H1 (cell line): ENCODE measurements around the gene MYPN. TPM values are rescaled to one million over a fixed set of nuclear protein-coding genes. Genes with fewer than 3 reads are reported as not detected.

Source experiments
- CTCF ChIA-PET: fragments of 300-600 bp; sonication (Branson Sonifier 250); formaldehyde crosslinking; loops from one replicate; lab custom pipeline; 2021; ENCODE audit not compliant: partially characterized antibody; lab: Charles Lee
- POLR2A ChIA-PET: fragments of 300-600 bp; sonication (Branson Sonifier 250); formaldehyde crosslinking; loops from one replicate; lab custom pipeline; 2021; ENCODE audit warnings: inconsistent platforms; ENCODE audit not compliant: partially characterized antibody; lab: Charles Lee
- DNase-seq, 2 experiments: peaks; one replicate each; pipeline versions ENCODE4 v3.0.0 to v3.0.0-alpha.2; 2010 to 2022; ENCODE audit warnings: low spot score in 2 of 2, low read depth in 1 of 2, mixed read lengths in 1 of 2
- FAIRE-seq: peaks from 2 replicates; lab custom pipeline; 2011; peaks lifted over from hg19 to GRCh38; lab: Jason Lieb, UNC
- H2AFZ ChIP-seq: 2 replicates; pipeline ENCODE4 v1.8.1; 2012; ENCODE audit warnings: low read length, inconsistent platforms
- H2AK5ac ChIP-seq: 2 replicates; pipeline ENCODE4 v1.6.1; 2013; ENCODE audit warnings: low read depth, low read length
- H2BK120ac ChIP-seq: replicated peaks from 2 replicates; pipeline ENCODE3; 2013; ENCODE audit warnings: low read depth, low read length, inconsistent platforms
- H2BK12ac ChIP-seq: 2 replicates; pipeline ENCODE4 v1.6.1; 2013; ENCODE audit warnings: low read depth, low read length
- H2BK15ac ChIP-seq: 2 replicates; pipeline ENCODE4 v1.6.1; 2013; ENCODE audit warnings: low read length
- H2BK20ac ChIP-seq: 2 replicates; pipeline ENCODE4 v1.6.1; 2013; ENCODE audit warnings: low read length
- H2BK5ac ChIP-seq: 2 replicates; pipeline ENCODE4 v1.6.1; 2013; ENCODE audit warnings: low read depth, low read length
- H3K14ac ChIP-seq: 2 replicates; pipeline ENCODE4 v1.6.1; 2013; ENCODE audit warnings: inconsistent platforms; ENCODE audit not compliant: insufficient read length
- H3K18ac ChIP-seq: 2 replicates; pipeline ENCODE4 v1.6.1; 2013; ENCODE audit warnings: low read length; ENCODE audit errors: extremely low read depth
- H3K23ac ChIP-seq: 2 replicates; pipeline ENCODE4 v1.6.1; 2013; ENCODE audit warnings: inconsistent platforms; ENCODE audit not compliant: insufficient read length
- H3K23me2 ChIP-seq: 2 replicates; pipeline ENCODE4 v1.6.1; 2013; ENCODE audit warnings: low read depth, low read length
- H3K27ac ChIP-seq: 2 replicates; pipeline ENCODE4 v1.6.1; 2011; ENCODE audit warnings: low read depth, low read length, inconsistent platforms
- H3K27me3 ChIP-seq, 4 experiments: replicated peaks in 1 of 4; 1 replicate in 1 of 4; 2 replicates in 3 of 4; pipeline versions ENCODE4 v1.6.1 to v1.8.1; 2011 to 2013; ENCODE audit warnings: low read length in 3 of 4, mild to moderate bottlenecking in 3 of 4, inconsistent platforms in 2 of 4, mixed read lengths in 2 of 4, moderate library complexity in 1 of 4; ENCODE audit not compliant: control insufficient read depth in 3 of 4, insufficient read depth in 3 of 4; ENCODE audit errors: extremely low read depth in 1 of 4
- H3K36me3 ChIP-seq, 4 experiments: 2 replicates each; pipeline versions ENCODE4 v1.6.1 to v1.8.1; 2011 to 2013; ENCODE audit warnings: mild to moderate bottlenecking in 4 of 4, low read length in 3 of 4, moderate library complexity in 2 of 4, control low read depth in 1 of 4, inconsistent platforms in 1 of 4; ENCODE audit not compliant: insufficient read depth in 4 of 4, control insufficient read depth in 2 of 4
- H3K4ac ChIP-seq: replicated peaks from 2 replicates; pipeline ENCODE3; 2013; ENCODE audit warnings: low read length, low read depth, mixed read lengths, inconsistent platforms; ENCODE audit not compliant: insufficient read length
- H3K4me1 ChIP-seq, 4 experiments: replicated peaks in 1 of 4; 1 replicate in 1 of 4; 2 replicates in 3 of 4; pipeline versions ENCODE4 v1.6.1 to v1.8.1; 2011 to 2013; ENCODE audit warnings: low read length in 3 of 4, inconsistent platforms in 2 of 4, mixed read lengths in 1 of 4; ENCODE audit not compliant: insufficient read depth in 4 of 4, control insufficient read depth in 3 of 4
- H3K4me2 ChIP-seq, 2 experiments: 2 replicates each; pipeline versions ENCODE4 v1.6.1 to v1.8.1; 2011 to 2013; ENCODE audit warnings: low read depth in 2 of 2, low read length in 2 of 2, control low read depth in 1 of 2, inconsistent platforms in 1 of 2, mild to moderate bottlenecking in 1 of 2; ENCODE audit not compliant: insufficient read depth in 1 of 2
- H3K4me3 ChIP-seq, 4 experiments: fragments of 200-600, 300-600 bp in 1 of 4; sonication (generic), shearing (Covaris generic), sonication (Bioruptor Twin) in 1 of 4; 2 replicates each; pipeline versions ENCODE4 v1.5.1 to v1.8.1; 2011 to 2016; ENCODE audit warnings: low read length in 4 of 4, low read depth in 3 of 4, control low read depth in 2 of 4, inconsistent platforms in 2 of 4, mild to moderate bottlenecking in 2 of 4, mixed read lengths in 1 of 4, moderate library complexity in 1 of 4; ENCODE audit not compliant: insufficient read depth in 2 of 4; ENCODE audit errors: extremely low read depth in 1 of 4
- H3K56ac ChIP-seq: replicated peaks from 2 replicates; pipeline ENCODE3; 2013; ENCODE audit warnings: low read depth, mild to moderate bottlenecking, mixed read lengths, low read length, inconsistent platforms; ENCODE audit not compliant: insufficient read length
- H3K79me1 ChIP-seq: 2 replicates; pipeline ENCODE4 v1.6.1; 2013; ENCODE audit warnings: low read depth, low read length, control low read depth
- H3K79me2 ChIP-seq, 2 experiments: 2 replicates each; pipeline versions ENCODE4 v1.6.1 to v1.8.1; 2012 to 2013; ENCODE audit warnings: low read length in 2 of 2, mild to moderate bottlenecking in 2 of 2, inconsistent platforms in 1 of 2; ENCODE audit not compliant: insufficient read depth in 2 of 2, control insufficient read depth in 1 of 2
- H3K9ac ChIP-seq, 4 experiments: replicated peaks in 1 of 4; 1 replicate in 1 of 4; 2 replicates in 3 of 4; pipeline versions ENCODE4 v1.6.1 to v1.8.1; 2011 to 2013; ENCODE audit warnings: low read depth in 3 of 4, low read length in 3 of 4, control low read depth in 2 of 4, mild to moderate bottlenecking in 2 of 4, moderate library complexity in 2 of 4, inconsistent platforms in 1 of 4; ENCODE audit errors: extremely low read depth in 1 of 4
- H3K9me3 ChIP-seq, 2 experiments: 2 replicates each; pipeline versions ENCODE4 v1.6.1 to v1.8.1; 2012 to 2013; ENCODE audit warnings: mild to moderate bottlenecking in 2 of 2, moderate library complexity in 2 of 2, control low read depth in 1 of 2, inconsistent platforms in 1 of 2, low read depth in 1 of 2, low read length in 1 of 2, mixed read lengths in 1 of 2; ENCODE audit not compliant: insufficient read depth in 2 of 2
- H4K20me1 ChIP-seq, 2 experiments: replicated peaks in 1 of 2; 2 replicates each; pipeline versions ENCODE3 to v1.8.1; 2011 to 2013; ENCODE audit warnings: inconsistent platforms in 2 of 2, low read length in 2 of 2, mild to moderate bottlenecking in 1 of 2; ENCODE audit not compliant: insufficient read depth in 2 of 2, control insufficient read depth in 1 of 2
- H4K5ac ChIP-seq: 2 replicates; pipeline ENCODE4 v1.6.1; 2013; ENCODE audit warnings: low read length, low read depth, mixed read lengths, inconsistent platforms; ENCODE audit not compliant: insufficient read length
- H4K8ac ChIP-seq: 2 replicates; pipeline ENCODE4 v1.8.0; 2013; ENCODE audit warnings: mild to moderate bottlenecking, moderate library complexity, low read length, inconsistent platforms; ENCODE audit not compliant: insufficient read depth; ENCODE audit errors: extremely low read depth
- H4K91ac ChIP-seq: replicated peaks from 2 replicates; pipeline ENCODE3; 2013; ENCODE audit warnings: low read length, mixed read lengths, inconsistent platforms; ENCODE audit not compliant: insufficient read length
- ATF2 ChIP-seq: IDR thresholded peaks from 2 replicates; pipeline ENCODE4 v1.6.1; 2012; ENCODE audit warnings: low read length, inconsistent platforms
- CREB1 ChIP-seq: IDR thresholded peaks from 2 replicates; pipeline ENCODE4 v1.6.1; 2012; ENCODE audit warnings: inconsistent platforms
- FOSL1 ChIP-seq: IDR thresholded peaks from 2 replicates; pipeline ENCODE4 v1.6.1; 2011; ENCODE audit warnings: mild to moderate bottlenecking, low read depth, low read length, moderate library complexity; ENCODE audit not compliant: insufficient read depth
- GABPA ChIP-seq: IDR thresholded peaks from 2 replicates; pipeline ENCODE4 v1.6.1; 2011; ENCODE audit warnings: mild to moderate bottlenecking, low read length, moderate library complexity, borderline replicate concordance; ENCODE audit not compliant: insufficient read depth
- KDM4A ChIP-seq: IDR thresholded peaks from one replicate; pipeline ENCODE4 v1.7.1; 2012; ENCODE audit warnings: low read depth, mild to moderate bottlenecking, moderate library complexity, low read length, inconsistent platforms; ENCODE audit not compliant: severe bottlenecking
- SIN3A ChIP-seq, 2 experiments: IDR thresholded peaks in 1 of 2; conservative IDR thresholded peaks in 1 of 2; 2 replicates each; pipeline ENCODE4 v1.6.1; 2011 to 2012; ENCODE audit warnings: low read length in 2 of 2, improper control_type of control experiment in 1 of 2, low read depth in 1 of 2, mild to moderate bottlenecking in 1 of 2
- SP4 ChIP-seq: IDR thresholded peaks from 2 replicates; pipeline ENCODE4 v1.6.1; 2012; ENCODE audit warnings: low read length, inconsistent platforms
- TAF1 ChIP-seq: IDR thresholded peaks from 2 replicates; pipeline ENCODE4 v1.6.1; 2011; ENCODE audit warnings: mild to moderate bottlenecking, low read depth, low read length
- TAF7 ChIP-seq: optimal IDR thresholded peaks from 2 replicates; pipeline ENCODE3; 2011; ENCODE audit warnings: low read depth, mild to moderate bottlenecking, inconsistent platforms, low read length, moderate library complexity, borderline replicate concordance
- TEAD4 ChIP-seq: IDR thresholded peaks from 2 replicates; pipeline ENCODE4 v1.6.1; 2012; ENCODE audit warnings: low read depth, low read length, inconsistent platforms, mixed read lengths
- WGBS, 2 experiments: shearing (Covaris generic) in 1 of 2; methylation state at CpG; one replicate each; pipeline versions ENCODE4 v1.1.6 to v1.1.7; 2013 to 2015; ENCODE audit warnings: low lambda C conversion rate in 2 of 2, mixed read lengths in 2 of 2, inconsistent platforms in 1 of 2, low coverage in 1 of 2, missing lambda C conversion rate in 1 of 2; ENCODE audit not compliant: insufficient replicate concordance in 2 of 2, insufficient coverage in 1 of 2, insufficient read length in 1 of 2; ENCODE audit errors: extremely low coverage in 1 of 2, missing lambda C conversion rate in 1 of 2; 5-methylcytosine and 5-hydroxymethylcytosine counted together
- polyA plus RNA-seq, 7 experiments: library from polyadenylated mRNA; depleted of rRNA in 3 of 7; stranded (reverse) in 5 of 7; unstranded in 2 of 7; fragments of >200 nt in 5 of 7; fragments of 200-250 nt in 2 of 7; gene quantifications; 1 replicate in 5 of 7; 2 replicates in 1 of 7; 4 replicates in 1 of 7; pipeline versions ENCODE4 v1.2.1 to v1.2.3, GENCODE V29; 2011 to 2013; ENCODE audit warnings: missing spikeins in 2 of 7, mixed read lengths in 2 of 7
- total RNA-seq: library from RNA; stranded (reverse); fragmentation: NEBNext Ultra II Directional; extraction: Animal tissue kit (Norgen Biotek cat#: 25700); gene quantifications from 2 replicates; pipeline ENCODE4 v1.2.1, GENCODE V29; 2021

Gene MYPN
- total and polyA plus RNA-seq, 2 of the 8 experiments (the other 6 are each of a cell fraction or from before 2014, with no cell fraction given), result not detected

- DNase-seq, result no peak
- H3K4me2 ChIP-seq, result peak overlapping the region; percentile 3 to 6; a peak in 1 of 4 replicates
- POLR2A ChIA-PET, result interaction anchor here (5.9 kb wide), 1 partner anchor 81 kb away, joined by 27 read pairs; the partner anchor contains the start of genes HNRNPH3 and PBLD
- TF ChIP-seq ATF2 (no peak), SP4 (no peak), FOSL1 (no peak), TEAD4 (no peak), KDM4A (no peak), SIN3A (conservative IDR thresholded peaks at IDR 0.05 in 1 of 2, IDR thresholded peaks at IDR 0.05 in 1 of 2; ENCODE audit: low read depth in 1 of 2, low read length in 2 of 2) (no peak), GABPA (no peak), TAF7 (no peak), CREB1 (no peak), TAF1 (no peak)
Observed at GRCh38 chr10:68251625-68252495, 142.6 kb downstream of the MYPN start.

More at GRCh38 chr10:68251625-68252495, 142.6 kb downstream of the MYPN start:
- peak overlapping the region; percentile 24; the same call in 1 of the 2 replicates for H2BK15ac ChIP-seq
- H3K23ac ChIP-seq, result no peak overlapping the region
- no peak overlapping the region for H2BK5ac ChIP-seq
- no peak overlapping the region for H4K5ac ChIP-seq
- CTCF ChIA-PET, result interaction anchor here (0.7 to 4.4 kb wide), 4 partner anchors 21 to 75 kb away, joined by 5 to 17 read pairs (median 6); no protein-coding TSS in a partner anchor
- FAIRE-seq, result no peak
- H3K27me3 ChIP-seq, result no peaks in the 10 kb centered on the region
- no peak overlapping the region for H3K27ac ChIP-seq
- no peak overlapping the region for H4K91ac ChIP-seq
- no peak overlapping the region for H2AK5ac ChIP-seq
- H3K79me1 ChIP-seq, result no peaks in the 10 kb centered on the region
- no peak overlapping the region for H2AFZ ChIP-seq
- H3K14ac ChIP-seq, result no peak overlapping the region
- no peaks in the 10 kb centered on the region for H4K20me1 ChIP-seq
- H2BK120ac ChIP-seq, result no peak overlapping the region
- no peak overlapping the region for H2BK20ac ChIP-seq
- no peak overlapping the region for H3K56ac ChIP-seq
- no peak overlapping the region for H2BK12ac ChIP-seq
- WGBS, 2 experiments, result 88% methylated on average over 5 of the region's 5 CpGs; no CpG with 5 or more reads in 1 of the 2 experiments
- no peak overlapping the region for H3K4ac ChIP-seq
- no peaks in the 10 kb centered on the region for H3K9me3 ChIP-seq
- H3K36me3 ChIP-seq, result no peaks in the 10 kb centered on the region
- no peaks in the 10 kb centered on the region for H3K79me2 ChIP-seq
- H4K8ac ChIP-seq, result no peak overlapping the region
- no peak overlapping the region for H3K4me3 ChIP-seq
- H3K18ac ChIP-seq, result no peak overlapping the region
- H3K23me2 ChIP-seq, result no peaks in the 10 kb centered on the region
- H3K9ac ChIP-seq, result no peak overlapping the region
- H3K4me1 ChIP-seq, result peaks cover 0 to 11% (median 6%) of the 10 kb centered on the region in 4 experiments; a peak in 3 of 7 replicates
